PFSK-1 (cell line): Measurements from ENCODE around the gene USH1C.

Source experiments
- FOXP2 ChIP-seq: optimal IDR thresholded peaks from 2 replicates; pipeline ENCODE3; 2011; ENCODE audit warnings: borderline replicate concordance, control low read depth, inconsistent platforms; ENCODE audit not compliant: insufficient read depth; ENCODE audit errors: extremely low read length, extremely low read depth
- POLR2AphosphoS5 ChIP-seq: IDR thresholded peaks from 2 replicates; pipeline ENCODE4 v1.6.1; 2012; ENCODE audit warnings: low read depth, mild to moderate bottlenecking, control low read depth, low read length, moderate library complexity
- SIN3A ChIP-seq: IDR thresholded peaks from 2 replicates; pipeline ENCODE4 v1.6.1; 2012; ENCODE audit warnings: mild to moderate bottlenecking, low read length, moderate library complexity, borderline replicate concordance; ENCODE audit not compliant: insufficient read depth
- TAF1 ChIP-seq: IDR thresholded peaks from 2 replicates; pipeline ENCODE4 v1.6.1; 2012; ENCODE audit warnings: low read length, control low read depth, borderline replicate concordance; ENCODE audit not compliant: insufficient read depth
- TF ChIP-seq, protein P1 (sequence below), 2 experiments: IDR thresholded peaks; 2 replicates each; pipeline versions ENCODE4 v1.6.1 to v1.8.0; 2011 to 2012; ENCODE audit warnings: low read depth in 2 of 2, low read length in 2 of 2, control low read depth in 1 of 2, inconsistent platforms in 1 of 2, mild to moderate bottlenecking in 1 of 2, moderate library complexity in 1 of 2; ENCODE audit not compliant: insufficient read depth in 1 of 2

GRCh38 chr11:17463546-17464174, 80.6 kb downstream of the USH1C start:
- TF ChIP-seq TAF1: no peak
- TF ChIP-seq POLR2AphosphoS5: no peak
- TF ChIP-seq SIN3A: no peak
- TF ChIP-seq, protein P1, sequence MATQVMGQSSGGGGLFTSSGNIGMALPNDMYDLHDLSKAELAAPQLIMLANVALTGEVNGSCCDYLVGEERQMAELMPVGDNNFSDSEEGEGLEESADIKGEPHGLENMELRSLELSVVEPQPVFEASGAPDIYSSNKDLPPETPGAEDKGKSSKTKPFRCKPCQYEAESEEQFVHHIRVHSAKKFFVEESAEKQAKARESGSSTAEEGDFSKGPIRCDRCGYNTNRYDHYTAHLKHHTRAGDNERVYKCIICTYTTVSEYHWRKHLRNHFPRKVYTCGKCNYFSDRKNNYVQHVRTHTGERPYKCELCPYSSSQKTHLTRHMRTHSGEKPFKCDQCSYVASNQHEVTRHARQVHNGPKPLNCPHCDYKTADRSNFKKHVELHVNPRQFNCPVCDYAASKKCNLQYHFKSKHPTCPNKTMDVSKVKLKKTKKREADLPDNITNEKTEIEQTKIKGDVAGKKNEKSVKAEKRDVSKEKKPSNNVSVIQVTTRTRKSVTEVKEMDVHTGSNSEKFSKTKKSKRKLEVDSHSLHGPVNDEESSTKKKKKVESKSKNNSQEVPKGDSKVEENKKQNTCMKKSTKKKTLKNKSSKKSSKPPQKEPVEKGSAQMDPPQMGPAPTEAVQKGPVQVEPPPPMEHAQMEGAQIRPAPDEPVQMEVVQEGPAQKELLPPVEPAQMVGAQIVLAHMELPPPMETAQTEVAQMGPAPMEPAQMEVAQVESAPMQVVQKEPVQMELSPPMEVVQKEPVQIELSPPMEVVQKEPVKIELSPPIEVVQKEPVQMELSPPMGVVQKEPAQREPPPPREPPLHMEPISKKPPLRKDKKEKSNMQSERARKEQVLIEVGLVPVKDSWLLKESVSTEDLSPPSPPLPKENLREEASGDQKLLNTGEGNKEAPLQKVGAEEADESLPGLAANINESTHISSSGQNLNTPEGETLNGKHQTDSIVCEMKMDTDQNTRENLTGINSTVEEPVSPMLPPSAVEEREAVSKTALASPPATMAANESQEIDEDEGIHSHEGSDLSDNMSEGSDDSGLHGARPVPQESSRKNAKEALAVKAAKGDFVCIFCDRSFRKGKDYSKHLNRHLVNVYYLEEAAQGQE (IDR thresholded peaks at IDR 0.05; ENCODE audit: insufficient read depth in 1 of 2, low read depth in 2 of 2, low read length in 2 of 2): no peak
- TF ChIP-seq FOXP2: no peak
